MM.1S (cell line): ENCODE measurements around the gene CREBBP.

Experiments used
- DNase-seq: peaks from one replicate; pipeline ENCODE4 v3.0.0-alpha.2; 2015
- H2AFZ ChIP-seq: fragments of 300-600 bp; sonication (generic); 2 replicates; pipeline ENCODE4 v1.6.0; 2016; ENCODE audit warnings: antibody characterized with exemption, low read length
- H3F3A ChIP-seq: fragments of 300-600 bp; sonication (generic); 2 replicates; pipeline ENCODE4 v1.6.1; 2016; ENCODE audit warnings: mild to moderate bottlenecking, antibody characterized with exemption, low read length, moderate library complexity, mixed read lengths; ENCODE audit not compliant: insufficient read depth
- H3K27ac ChIP-seq: fragments of 300-600 bp; sonication (generic); 2 replicates; pipeline ENCODE4 v1.5.1; 2016; ENCODE audit warnings: mild to moderate bottlenecking, low read length
- H3K27me3 ChIP-seq: fragments of 300-600 bp; sonication (generic); replicated peaks from 2 replicates; pipeline ENCODE4 v1.6.0; 2016; ENCODE audit warnings: low read length; ENCODE audit not compliant: insufficient read depth
- H3K36me3 ChIP-seq: fragments of 300-600 bp; sonication (generic); replicated peaks from 2 replicates; pipeline ENCODE4 v1.6.1; 2016; ENCODE audit warnings: mild to moderate bottlenecking, low read length, mixed read lengths; ENCODE audit not compliant: insufficient read depth
- H3K4me1 ChIP-seq: fragments of 300-600 bp; sonication (generic); 2 replicates; pipeline ENCODE4 v1.6.1; 2016; ENCODE audit warnings: low read length, mixed read lengths
- H3K4me2 ChIP-seq: fragments of 300-600 bp; sonication (generic); 2 replicates; pipeline ENCODE4 v1.6.0; 2016; ENCODE audit warnings: low read depth, low read length
- H3K4me3 ChIP-seq: fragments of 300-600 bp; sonication (generic); 2 replicates; pipeline ENCODE4 v1.5.1; 2016; ENCODE audit warnings: low read length, mixed read lengths
- H3K79me2 ChIP-seq: fragments of 300-600 bp; sonication (generic); 2 replicates; pipeline ENCODE4 v1.6.1; 2016; ENCODE audit warnings: mixed run types, low read length, mixed read lengths
- H3K9ac ChIP-seq: fragments of 300-600 bp; sonication (generic); 2 replicates; pipeline ENCODE4 v1.6.1; 2016; ENCODE audit warnings: low read length, mixed read lengths
- H3K9me2 ChIP-seq: fragments of 300-600 bp; sonication (generic); replicated peaks from 2 replicates; pipeline ENCODE4 v1.6.1; 2016; ENCODE audit warnings: mild to moderate bottlenecking, low read length, mixed read lengths; ENCODE audit not compliant: insufficient read depth
- H3K9me3 ChIP-seq: fragments of 300-600 bp; sonication (generic); replicated peaks from 2 replicates; pipeline ENCODE4 v1.6.1; 2016; ENCODE audit warnings: mild to moderate bottlenecking, low read length, mixed read lengths; ENCODE audit not compliant: insufficient read depth
- H4K20me1 ChIP-seq: fragments of 300-600 bp; sonication (generic); 2 replicates; pipeline ENCODE4 v1.6.1; 2016; ENCODE audit warnings: mild to moderate bottlenecking, low read length, moderate library complexity, mixed read lengths; ENCODE audit not compliant: insufficient read depth
- EZH2 ChIP-seq: fragments of 300-600 bp; sonication (generic); optimal IDR thresholded peaks from 2 replicates; pipeline ENCODE3; 2017; ENCODE audit warnings: low read depth, mild to moderate bottlenecking, antibody characterized with exemption, low read length, mixed read lengths
- EZH2phosphoT487 ChIP-seq: fragments of 300-600 bp; sonication (generic); IDR thresholded peaks from 2 replicates; pipeline ENCODE4 v1.6.1; 2018; ENCODE audit warnings: antibody characterized with exemption, low read length
- TF ChIP-seq, protein P1 (sequence below): fragments of 300-600 bp; sonication (generic); IDR thresholded peaks from 2 replicates; pipeline ENCODE4 v1.5.1; 2016; ENCODE audit warnings: antibody characterized with exemption, low read length, mixed read lengths

The CREBBP gene

GRCh38 chr16:3879258-3879886 is 1.1 kb downstream of the CREBBP start:
- H3K36me3 ChIP-seq: no peaks in the 10 kb centered on the region
- TF ChIP-seq EZH2 (no peak), EZH2phosphoT487 (no peak)
- TF ChIP-seq, protein P1, sequence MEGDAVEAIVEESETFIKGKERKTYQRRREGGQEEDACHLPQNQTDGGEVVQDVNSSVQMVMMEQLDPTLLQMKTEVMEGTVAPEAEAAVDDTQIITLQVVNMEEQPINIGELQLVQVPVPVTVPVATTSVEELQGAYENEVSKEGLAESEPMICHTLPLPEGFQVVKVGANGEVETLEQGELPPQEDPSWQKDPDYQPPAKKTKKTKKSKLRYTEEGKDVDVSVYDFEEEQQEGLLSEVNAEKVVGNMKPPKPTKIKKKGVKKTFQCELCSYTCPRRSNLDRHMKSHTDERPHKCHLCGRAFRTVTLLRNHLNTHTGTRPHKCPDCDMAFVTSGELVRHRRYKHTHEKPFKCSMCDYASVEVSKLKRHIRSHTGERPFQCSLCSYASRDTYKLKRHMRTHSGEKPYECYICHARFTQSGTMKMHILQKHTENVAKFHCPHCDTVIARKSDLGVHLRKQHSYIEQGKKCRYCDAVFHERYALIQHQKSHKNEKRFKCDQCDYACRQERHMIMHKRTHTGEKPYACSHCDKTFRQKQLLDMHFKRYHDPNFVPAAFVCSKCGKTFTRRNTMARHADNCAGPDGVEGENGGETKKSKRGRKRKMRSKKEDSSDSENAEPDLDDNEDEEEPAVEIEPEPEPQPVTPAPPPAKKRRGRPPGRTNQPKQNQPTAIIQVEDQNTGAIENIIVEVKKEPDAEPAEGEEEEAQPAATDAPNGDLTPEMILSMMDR: no peak
- peaks cover 13% of the 10 kb centered on the region for H3K4me1 ChIP-seq
- peaks cover 48% of the 10 kb centered on the region for H4K20me1 ChIP-seq
- H3K27ac ChIP-seq: no peak overlapping the region
- no peak overlapping the region for H2AFZ ChIP-seq
- no peaks in the 10 kb centered on the region for H3F3A ChIP-seq
- H3K9ac ChIP-seq: peak overlapping the region; percentile 71
- H3K79me2 ChIP-seq: peaks cover 54% of the 10 kb centered on the region
- H3K9me2 ChIP-seq: no peaks in the 10 kb centered on the region
- peak; percentile 18 for DNase-seq
- peak overlapping the region; percentile 95 for H3K4me2 ChIP-seq
- H3K4me3 ChIP-seq: peak overlapping the region; percentile 93
- H3K9me3 ChIP-seq: no peaks in the 10 kb centered on the region
- H3K27me3 ChIP-seq: no peaks in the 10 kb centered on the region

DNA sequence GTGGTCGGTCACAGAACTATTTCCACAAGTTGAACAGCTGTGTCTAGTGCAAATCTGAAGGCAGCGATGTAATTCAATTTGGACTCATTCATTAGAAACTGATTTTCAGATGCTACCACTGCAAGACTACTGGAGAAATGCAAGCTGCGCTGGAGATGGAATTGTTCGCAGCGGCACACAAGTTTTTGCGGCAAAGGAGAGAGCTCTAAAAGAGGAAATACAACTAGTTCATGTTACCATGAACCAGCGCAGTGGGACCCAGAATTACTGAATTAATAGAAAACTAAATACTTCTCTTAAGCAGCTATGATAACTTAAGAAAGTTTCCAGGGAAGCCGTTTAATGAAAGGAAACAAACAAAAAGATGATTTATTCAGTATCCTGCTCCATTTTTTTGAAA is 1.9 kb downstream of the CREBBP start:
- Histone ChIP-seq H2AFZ (no peak overlapping the region), H3F3A (no peaks in the 10 kb centered on the region), H3K79me2 (peaks cover 62% of the 10 kb centered on the region), H3K36me3 (no peaks in the 10 kb centered on the region), H3K27ac (no peak overlapping the region), H3K9me3 (no peaks in the 10 kb centered on the region), H4K20me1 (peaks cover 56% of the 10 kb centered on the region), H3K9ac (peak overlapping the region; percentile 71; the same call in 1 of the 2 replicates), H3K27me3 (no peaks in the 10 kb centered on the region), H3K4me2 (peak overlapping the region; percentile 95), H3K4me3 (peak overlapping the region; percentile 93), H3K4me1 (peaks cover 13% of the 10 kb centered on the region), H3K9me2 (no peaks in the 10 kb centered on the region)
- TF ChIP-seq EZH2 (no peak), EZH2phosphoT487 (no peak)
- TF ChIP-seq, protein P1: no peak
- no peak for DNase-seq

GRCh38 chr16:3876695-3877094 is 3.8 kb downstream of the CREBBP start:
- H3K4me3 ChIP-seq: no peak overlapping the region
- H2AFZ ChIP-seq: no peak overlapping the region
- no peaks in the 10 kb centered on the region for H3K27me3 ChIP-seq
- no peaks in the 10 kb centered on the region for H3F3A ChIP-seq
- no peaks in the 10 kb centered on the region for H3K36me3 ChIP-seq
- no peak for TF ChIP-seq EZH2
- TF ChIP-seq EZH2phosphoT487: no peak
- TF ChIP-seq, protein P1: no peak
- DNase-seq: no peak
- H3K9me3 ChIP-seq: no peaks in the 10 kb centered on the region
- peaks cover 75% of the 10 kb centered on the region for H4K20me1 ChIP-seq
- H3K9ac ChIP-seq: no peak overlapping the region
- no peak overlapping the region for H3K27ac ChIP-seq
- no peaks in the 10 kb centered on the region for H3K9me2 ChIP-seq
- H3K79me2 ChIP-seq: peaks cover 81% of the 10 kb centered on the region
- no peak overlapping the region for H3K4me2 ChIP-seq
- H3K4me1 ChIP-seq: peaks cover 17% of the 10 kb centered on the region
